Measurements from ENCODE around the gene HLCS. TPM values are rescaled to one million over a fixed set of nuclear protein-coding genes. Genes with fewer than 3 reads are reported as not detected.
A peak's percentile ranks its signal among the peaks of the same experiment; 100 is the strongest.

Gene HLCS
- total RNA-seq, 3 donors from 2014 or later (not counting 1 experiment from before 2014, with no cell fraction given), result 28.4 to 36.0 (median 33.0) TPM

GRCh38 chr21:36980280-36981048, 14.0 kb upstream of the HLCS start:
- Mint-ChIP-seq H3K36me3 (no peaks in the 10 kb centered on the region), H3K27ac (peak overlapping the region in 1 of 2 donors; percentile 63), H3K4me3 (peak overlapping the region; percentile 69), H3K4me1 (peaks cover 13% of the 10 kb centered on the region in 2 donors), H3K27me3 (ENCODE audit: low read depth in 2 of 2) (peaks cover 0 to 15% of the 10 kb centered on the region in 2 donors), H3K9me3 (no peaks in the 10 kb centered on the region)
- H3K27ac ChIP-seq (ENCODE audit: low read length), result no peak overlapping the region
- peaks cover 15% of the 10 kb centered on the region for H3K4me1 ChIP-seq (ENCODE audit: control insufficient read depth, insufficient read depth, low read length)
- no peaks in the 10 kb centered on the region for H3K36me3 ChIP-seq (ENCODE audit: control insufficient read depth, insufficient read depth, low read length)
- peaks cover 4% of the 10 kb centered on the region for H3K27me3 ChIP-seq (ENCODE audit: control insufficient read depth, insufficient read depth, low read length)
- H3K4me3 ChIP-seq (ENCODE audit: low read length), result no peak overlapping the region
- H3K9me3 ChIP-seq (ENCODE audit: control insufficient read depth, insufficient read depth, low read length), result no peaks in the 10 kb centered on the region
- 18% methylated on average over 53 of the region's 53 CpGs for WGBS (ENCODE audit: insufficient coverage)
- no peak for TF ChIP-seq CTCF (IDR thresholded peaks at IDR 0.05)
- ATAC-seq (peak; percentile 40 to 73 (median 62)), DNase-seq (peak in 1 of 2 donors; percentile 30)
- intact Hi-C loops (cut with micrococcal nuclease), result loop anchor here (1.0 kb wide), 1 partner anchor 9 kb away; no protein-coding TSS in a partner anchor

- no peaks in the 10 kb centered on the region for H3K36me3 Mint-ChIP-seq
- Histone ChIP-seq H3K4me3 (ENCODE audit: low read length) (no peak overlapping the region), H3K4me1 (ENCODE audit: control insufficient read depth, insufficient read depth, low read length) (peaks cover 15% of the 10 kb centered on the region), H3K9me3 (ENCODE audit: control insufficient read depth, insufficient read depth, low read length) (no peaks in the 10 kb centered on the region), H3K36me3 (ENCODE audit: control insufficient read depth, insufficient read depth, low read length) (no peaks in the 10 kb centered on the region), H3K27ac (ENCODE audit: low read length) (no peak overlapping the region), H3K27me3 (ENCODE audit: control insufficient read depth, insufficient read depth, low read length) (peaks cover 3% of the 10 kb centered on the region)
- H3K27me3 Mint-ChIP-seq (ENCODE audit: low read depth in 2 of 2), result peaks cover 0 to 15% of the 10 kb centered on the region in 2 donors
- DNase-seq (peak in 1 of 2 donors; percentile 70), ATAC-seq (peak; percentile 57 to 80 (median 80))
- no peak overlapping the region for H3K4me3 Mint-ChIP-seq
- H3K9me3 Mint-ChIP-seq, result no peaks in the 10 kb centered on the region
- intact Hi-C loops (cut with micrococcal nuclease), result no loop called here
- WGBS (ENCODE audit: insufficient coverage), result 17% methylated on average over 7 of the region's 8 CpGs
- peak overlapping the region in 1 of 2 donors; percentile 45 for H3K27ac Mint-ChIP-seq
- peaks cover 13% of the 10 kb centered on the region in 2 donors for H3K4me1 Mint-ChIP-seq
- peak; percentile 45 for TF ChIP-seq CTCF (IDR thresholded peaks at IDR 0.05)
These were observed 10.6 kb upstream of the HLCS start for GRCh38 chr21:36976882-36977651.

- intact Hi-C loops (cut with micrococcal nuclease), result no loop called here
- Histone ChIP-seq H3K4me3 (ENCODE audit: low read length) (no peak overlapping the region), H3K27ac (ENCODE audit: low read length) (no peak overlapping the region), H3K36me3 (ENCODE audit: control insufficient read depth, insufficient read depth, low read length) (no peaks in the 10 kb centered on the region), H3K9me3 (ENCODE audit: control insufficient read depth, insufficient read depth, low read length) (no peaks in the 10 kb centered on the region), H3K4me1 (ENCODE audit: control insufficient read depth, insufficient read depth, low read length) (peaks cover 15% of the 10 kb centered on the region), H3K27me3 (ENCODE audit: control insufficient read depth, insufficient read depth, low read length) (no peaks in the 10 kb centered on the region)
- H3K36me3 Mint-ChIP-seq, result no peaks in the 10 kb centered on the region
- TF ChIP-seq CTCF (IDR thresholded peaks at IDR 0.05), result no peak
- DNase-seq, result no peak
- H3K4me3 Mint-ChIP-seq, result no peak overlapping the region
- peak overlapping the region in 1 of 2 donors; percentile 45 for H3K27ac Mint-ChIP-seq
- ATAC-seq, result no peak
- WGBS (ENCODE audit: insufficient coverage), result 84% methylated on average over 5 of the region's 5 CpGs
- no peaks in the 10 kb centered on the region for H3K9me3 Mint-ChIP-seq
- peaks cover 13% of the 10 kb centered on the region in 2 donors for H3K4me1 Mint-ChIP-seq
- H3K27me3 Mint-ChIP-seq (ENCODE audit: low read depth in 2 of 2), result peaks cover 0 to 10% of the 10 kb centered on the region in 2 donors
These were observed 9.9 kb upstream of the HLCS start for GRCh38 chr21:36976228-36976861.
